Nephron progenitor cell (in vitro differentiated cells): Measurements from ENCODE around the gene IL22RA1.

Experiments
- DNase-seq: peaks from one replicate; pipeline ENCODE4 v3.0.0; 2021
- H3K27ac Mint-ChIP-seq: 2 replicates; pipeline ENCODE4 v1.8.0; 2021; ENCODE audit warnings: mild to moderate bottlenecking, moderate library complexity, mixed read lengths
- H3K27me3 Mint-ChIP-seq: 2 replicates; pipeline ENCODE4 v1.8.0; 2021; ENCODE audit warnings: mild to moderate bottlenecking, low read depth, mixed read lengths; ENCODE audit not compliant: poor library complexity
- H3K36me3 Mint-ChIP-seq: 2 replicates; pipeline ENCODE4 v1.8.0; 2021; ENCODE audit warnings: low read depth, mixed read lengths
- H3K4me1 Mint-ChIP-seq: 2 replicates; pipeline ENCODE4 v1.8.0; 2021; ENCODE audit warnings: mixed read lengths
- H3K4me3 Mint-ChIP-seq: 2 replicates; pipeline ENCODE4 v1.8.0; 2021; ENCODE audit warnings: mild to moderate bottlenecking, moderate library complexity, mixed read lengths
- H3K9me3 Mint-ChIP-seq: 2 replicates; pipeline ENCODE4 v1.8.0; 2021; ENCODE audit warnings: mild to moderate bottlenecking, moderate library complexity, mixed read lengths
- TF ChIP-seq, protein P1 (sequence below): fragments of 200-600 bp; sonication (generic); IDR thresholded peaks from 2 replicates; pipeline ENCODE4 v1.5.0; 2021; ENCODE audit warnings: antibody characterized with exemption

Gene IL22RA1

DNA sequence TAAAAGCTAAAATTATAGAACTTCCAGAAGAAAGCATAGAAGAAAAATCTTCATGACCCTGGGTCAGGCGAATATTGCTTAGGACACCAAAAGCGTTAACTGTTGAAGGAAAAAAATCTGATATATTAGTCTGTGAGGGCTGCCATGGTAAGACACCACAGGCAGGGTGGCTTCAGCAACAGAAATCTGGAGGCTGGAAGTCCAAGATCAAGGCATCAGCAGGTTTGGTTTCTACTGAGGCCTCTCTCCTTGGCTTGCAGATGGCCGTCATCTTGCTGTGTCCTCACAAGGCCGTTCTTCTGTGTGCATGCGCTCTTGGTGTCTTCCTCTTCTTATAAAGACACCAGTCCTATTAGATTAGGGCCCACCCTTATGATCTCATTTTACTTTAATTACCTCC, 29.7 kb upstream of the IL22RA1 start:
- Mint-ChIP-seq H3K4me1 (peaks cover 6% of the 10 kb centered on the region), H3K27ac (no peak overlapping the region), H3K36me3 (no peaks in the 10 kb centered on the region), H3K27me3 (no peaks in the 10 kb centered on the region), H3K9me3 (peaks cover 8% of the 10 kb centered on the region), H3K4me3 (no peak overlapping the region)
- TF ChIP-seq, protein P1, sequence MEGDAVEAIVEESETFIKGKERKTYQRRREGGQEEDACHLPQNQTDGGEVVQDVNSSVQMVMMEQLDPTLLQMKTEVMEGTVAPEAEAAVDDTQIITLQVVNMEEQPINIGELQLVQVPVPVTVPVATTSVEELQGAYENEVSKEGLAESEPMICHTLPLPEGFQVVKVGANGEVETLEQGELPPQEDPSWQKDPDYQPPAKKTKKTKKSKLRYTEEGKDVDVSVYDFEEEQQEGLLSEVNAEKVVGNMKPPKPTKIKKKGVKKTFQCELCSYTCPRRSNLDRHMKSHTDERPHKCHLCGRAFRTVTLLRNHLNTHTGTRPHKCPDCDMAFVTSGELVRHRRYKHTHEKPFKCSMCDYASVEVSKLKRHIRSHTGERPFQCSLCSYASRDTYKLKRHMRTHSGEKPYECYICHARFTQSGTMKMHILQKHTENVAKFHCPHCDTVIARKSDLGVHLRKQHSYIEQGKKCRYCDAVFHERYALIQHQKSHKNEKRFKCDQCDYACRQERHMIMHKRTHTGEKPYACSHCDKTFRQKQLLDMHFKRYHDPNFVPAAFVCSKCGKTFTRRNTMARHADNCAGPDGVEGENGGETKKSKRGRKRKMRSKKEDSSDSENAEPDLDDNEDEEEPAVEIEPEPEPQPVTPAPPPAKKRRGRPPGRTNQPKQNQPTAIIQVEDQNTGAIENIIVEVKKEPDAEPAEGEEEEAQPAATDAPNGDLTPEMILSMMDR: no peak
- no peak for DNase-seq

DNA sequence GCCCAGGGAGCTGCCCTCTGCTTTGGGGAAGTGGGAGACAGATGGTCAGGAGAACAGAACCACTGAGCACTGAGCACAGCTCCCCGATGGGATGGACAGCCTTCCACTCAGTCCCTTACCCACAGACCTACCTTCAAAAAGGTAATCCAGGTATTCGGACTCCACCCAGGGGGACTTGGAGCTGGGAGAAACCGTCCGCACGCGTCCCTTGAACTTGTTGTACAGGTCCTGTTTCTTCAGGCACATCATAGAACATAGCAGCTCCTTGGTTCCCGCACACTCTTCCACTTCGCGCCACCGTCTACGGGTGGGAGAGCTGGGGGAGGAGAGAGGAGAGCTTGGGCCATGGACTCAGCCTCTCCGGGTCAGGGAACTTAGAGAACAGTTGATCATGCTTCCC, 26.3 kb upstream of the IL22RA1 start:
- Mint-ChIP-seq H3K27ac (no peak overlapping the region), H3K36me3 (peaks cover 15% of the 10 kb centered on the region), H3K4me3 (no peak overlapping the region), H3K9me3 (peaks cover 7% of the 10 kb centered on the region), H3K27me3 (peaks cover 5% of the 10 kb centered on the region), H3K4me1 (peaks cover 6% of the 10 kb centered on the region)
- TF ChIP-seq, protein P1: no peak
- no peak for DNase-seq

DNA sequence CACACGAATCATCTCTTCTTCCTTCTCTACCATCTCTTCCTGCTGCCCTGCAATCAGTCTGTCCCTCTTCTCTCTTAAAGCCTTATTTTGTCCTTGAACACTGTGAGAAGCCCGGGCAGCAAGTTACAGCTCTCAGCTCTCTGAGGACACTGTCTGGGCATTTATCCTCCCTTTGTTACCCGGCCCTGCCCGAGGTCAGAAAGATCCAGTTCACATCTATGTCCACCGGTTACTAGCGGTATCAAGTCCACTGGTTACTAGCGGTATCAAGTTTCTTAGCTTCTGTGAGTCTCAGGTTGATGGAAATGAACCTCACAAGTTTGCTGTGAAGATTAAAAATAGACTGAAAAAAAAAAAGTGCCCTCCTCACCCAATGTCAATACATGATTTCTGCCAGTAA, 25.3 kb upstream of the IL22RA1 start:
- peaks cover 6% of the 10 kb centered on the region for H3K4me1 Mint-ChIP-seq
- TF ChIP-seq, protein P1: no peak
- H3K27ac Mint-ChIP-seq: no peak overlapping the region
- no peak overlapping the region for H3K4me3 Mint-ChIP-seq
- H3K27me3 Mint-ChIP-seq: peaks cover 5% of the 10 kb centered on the region
- no peak for DNase-seq
- H3K36me3 Mint-ChIP-seq: peaks cover 20% of the 10 kb centered on the region
- no peaks in the 10 kb centered on the region for H3K9me3 Mint-ChIP-seq

DNA sequence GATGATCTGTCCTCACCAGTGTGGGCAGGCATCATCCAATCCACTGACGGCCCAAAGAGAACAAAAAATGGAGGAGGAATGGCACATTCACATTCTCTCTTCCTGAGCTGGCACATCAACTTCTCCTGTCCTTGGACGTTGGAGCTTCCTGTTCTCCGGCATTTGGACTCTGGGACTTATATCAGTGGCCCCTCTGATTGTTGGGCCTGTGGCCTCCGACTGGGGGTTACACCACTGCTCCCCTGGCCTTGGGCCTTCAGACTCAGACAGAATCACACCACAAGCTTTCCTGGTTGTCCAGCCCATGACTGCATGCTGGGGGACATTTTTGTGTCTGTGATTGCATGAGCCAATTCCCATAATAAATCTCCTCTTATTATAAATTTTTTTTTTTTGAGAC, 24.1 kb upstream of the IL22RA1 start:
- Mint-ChIP-seq H3K36me3 (peaks cover 20% of the 10 kb centered on the region), H3K4me1 (peaks cover 6% of the 10 kb centered on the region), H3K27ac (no peak overlapping the region), H3K4me3 (no peak overlapping the region), H3K9me3 (no peaks in the 10 kb centered on the region), H3K27me3 (peaks cover 8% of the 10 kb centered on the region)
- no peak for DNase-seq
- TF ChIP-seq, protein P1: no peak

DNA sequence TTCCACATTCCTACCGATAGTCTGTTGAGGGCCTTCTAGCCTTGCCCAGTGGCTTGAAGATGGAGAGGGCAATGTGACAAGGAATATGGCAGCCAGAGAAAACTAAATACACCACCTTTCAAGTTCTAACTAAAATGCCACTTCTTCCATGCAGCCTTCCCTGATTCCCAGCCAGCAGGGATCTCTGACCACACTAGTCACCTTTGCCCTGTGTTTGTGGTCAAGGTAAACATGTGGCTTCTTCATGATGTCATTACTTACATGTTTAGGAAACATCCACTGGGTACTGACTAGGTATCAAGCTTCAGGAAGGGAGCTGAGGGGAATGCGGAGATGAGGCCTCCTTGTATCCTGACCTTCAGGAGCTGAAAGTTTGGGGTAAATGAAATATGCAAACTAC, 22.6 kb upstream of the IL22RA1 start:
- Mint-ChIP-seq H3K9me3 (no peaks in the 10 kb centered on the region), H3K27me3 (peaks cover 8% of the 10 kb centered on the region), H3K4me1 (peaks cover 6% of the 10 kb centered on the region), H3K27ac (no peak overlapping the region), H3K36me3 (peaks cover 20% of the 10 kb centered on the region), H3K4me3 (no peak overlapping the region)
- DNase-seq: no peak
- TF ChIP-seq, protein P1: no peak

DNA sequence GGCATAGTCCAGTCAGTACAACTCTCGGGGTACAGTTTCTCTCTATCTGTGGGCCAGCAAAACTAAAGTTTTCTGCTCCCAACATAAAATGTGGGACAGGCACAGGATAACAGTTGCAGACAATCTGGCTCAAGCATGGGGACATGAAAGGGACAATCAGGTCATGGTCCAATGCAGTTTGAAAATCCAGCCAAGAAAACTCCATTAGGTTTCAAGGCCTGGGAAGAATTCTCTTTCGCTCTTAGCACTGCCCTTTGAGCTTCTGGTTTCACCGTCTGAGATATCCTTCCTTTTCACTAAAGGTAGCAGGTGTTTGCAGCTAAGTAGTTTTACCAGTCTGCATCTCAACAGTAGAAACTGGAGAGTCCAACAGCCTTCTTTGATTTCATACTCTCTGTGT, 21.1 kb upstream of the IL22RA1 start:
- Mint-ChIP-seq H3K27me3 (peaks cover 8% of the 10 kb centered on the region), H3K4me3 (no peak overlapping the region), H3K9me3 (no peaks in the 10 kb centered on the region), H3K27ac (no peak overlapping the region), H3K4me1 (peaks cover 6% of the 10 kb centered on the region), H3K36me3 (peaks cover 20% of the 10 kb centered on the region)
- TF ChIP-seq, protein P1: no peak
- DNase-seq: no peak
